HG03103 (cell line): ENCODE results near the gene LAGE3.

Source experiments
- ATAC-seq: cut with Tn5 transposase; IDR thresholded peaks from one replicate; pipeline ENCODE4 v1.9.1; 2021; ENCODE audit warnings: low read depth; ENCODE audit not compliant: unreplicated experiment

Gene LAGE3

GRCh38 chrX:154481195-154481594, 2.1 kb upstream of the LAGE3 start:
- no peak for ATAC-seq

- ATAC-seq, result no peak
These were observed 1.1 kb downstream of the LAGE3 start for GRCh38 chrX:154477891-154478477.

- no peak for ATAC-seq
These were observed 2.3 kb downstream of the LAGE3 start for GRCh38 chrX:154476821-154477220.

GRCh38 chrX:154473683-154474082, 5.4 kb downstream of the LAGE3 start:
- ATAC-seq, result no peak

- ATAC-seq, result no peak
These were observed 6.1 kb downstream of the LAGE3 start for GRCh38 chrX:154472685-154473632.

GRCh38 chrX:154471839-154472684, 7.0 kb downstream of the LAGE3 start:
- no peak for ATAC-seq

GRCh38 chrX:154470914-154471568, 8.0 kb downstream of the LAGE3 start:
- ATAC-seq, result no peak

- ATAC-seq, result no peak
These were observed 8.6 kb downstream of the LAGE3 start for GRCh38 chrX:154470434-154470833.

- ATAC-seq, result no peak
These were observed 9.2 kb downstream of the LAGE3 start for GRCh38 chrX:154469880-154470279.

GRCh38 chrX:154469114-154469513, 10.0 kb downstream of the LAGE3 start:
- ATAC-seq, result no peak

GRCh38 chrX:154468217-154468616, 10.9 kb downstream of the LAGE3 start:
- ATAC-seq, result no peak

GRCh38 chrX:154467556-154467955, 11.5 kb downstream of the LAGE3 start:
- ATAC-seq, result no peak

GRCh38 chrX:154466907-154467306, 12.2 kb downstream of the LAGE3 start:
- no peak for ATAC-seq

GRCh38 chrX:154466036-154466435, 13.0 kb downstream of the LAGE3 start:
- no peak for ATAC-seq

- no peak for ATAC-seq
These were observed 13.5 kb downstream of the LAGE3 start for GRCh38 chrX:154465601-154466000.

- no peak for ATAC-seq
These were observed 14.2 kb downstream of the LAGE3 start for GRCh38 chrX:154464806-154465365.

GRCh38 chrX:154463611-154464220, 15.4 kb downstream of the LAGE3 start:
- no peak for ATAC-seq

- ATAC-seq, result no peak
These were observed 16.7 kb downstream of the LAGE3 start for GRCh38 chrX:154462396-154462795.

GRCh38 chrX:154460326-154460725, 18.8 kb downstream of the LAGE3 start:
- no peak for ATAC-seq

GRCh38 chrX:154459832-154460231, 19.2 kb downstream of the LAGE3 start:
- ATAC-seq, result no peak
